ENCODE results near the gene CD5L. TPM values are rescaled to one million over a fixed set of nuclear protein-coding genes. Genes with fewer than 3 reads are reported as not detected.

CD5L gene
- total and polyA plus RNA-seq, 2 of the 13 experiments (the other 11 are each of a cell fraction or from before 2014, with no cell fraction given) = not detected

DNA sequence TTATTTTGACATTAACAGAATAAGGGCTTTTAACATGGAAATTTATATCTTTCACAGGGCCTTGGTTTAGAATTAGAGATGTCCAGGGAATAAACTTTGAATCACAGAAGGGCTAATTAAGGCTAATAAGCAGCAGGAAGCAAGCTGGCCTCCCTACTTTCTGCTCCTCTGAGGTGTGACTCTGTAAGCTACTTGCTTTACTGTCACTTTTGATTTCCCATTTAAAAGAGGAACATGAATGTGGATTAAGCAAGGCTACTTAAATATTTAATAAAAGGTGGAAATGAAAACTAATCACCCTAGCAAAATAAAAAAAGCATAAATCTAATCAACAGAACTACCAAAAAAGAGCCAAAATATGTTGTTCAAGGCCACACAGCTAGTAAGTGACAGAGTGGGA lies 28.9 kb upstream of the CD5L start:
- Histone ChIP-seq H2AFZ (ENCODE audit: low read length) (no peak overlapping the region), H4K20me1 (ENCODE audit: insufficient read depth, low read length) (no peaks in the 10 kb centered on the region), H3K27ac (ENCODE audit: extremely low read length, insufficient read depth, low read length) (no peak overlapping the region), H3K9ac (ENCODE audit: insufficient read depth, low read depth, low read length) (no peak overlapping the region), H3K27me3 (ENCODE audit: control insufficient read depth in 1 of 2, insufficient read depth in 2 of 2, low read length in 2 of 2) (no peaks in the 10 kb centered on the region; a peak in 1 of 5 replicates), H3K4me1 (ENCODE audit: insufficient read depth, low read length) (no peaks in the 10 kb centered on the region), H3K4me3 (replicated peaks in 1 of 3; ENCODE audit: insufficient read depth in 1 of 3, low read depth in 2 of 3, low read length in 3 of 3) (no peak overlapping the region), H3K4me2 (ENCODE audit: low read depth, low read length) (no peak overlapping the region), H3K9me3 (ENCODE audit: low read length) (no peaks in the 10 kb centered on the region), H3K79me2 (ENCODE audit: insufficient read depth, low read length) (no peaks in the 10 kb centered on the region), H3K36me3 (replicated peaks in 1 of 2; ENCODE audit: control insufficient read depth in 1 of 2, insufficient read depth in 2 of 2, low read length in 2 of 2) (no peaks in the 10 kb centered on the region)
- CTCF ChIA-PET (ENCODE audit: low intra/inter-chr PET ratio, low total read pairs) = no interaction called here
- ATAC-seq (no peak), FAIRE-seq (no peak), DNase-seq (ENCODE audit: low spot score) (no peak)
- BruUV-seq (replicated peaks) = no TSS peak
- POLR2A ChIA-PET = no interaction called here
- intact Hi-C loops (cut with micrococcal nuclease; ENCODE audit: unreplicated experiment) (no loop called here), in situ Hi-C loops (cut with HindIII; ENCODE audit: extremely low pct_ligation_motif_present, low pct_unique_long_range_greater_than_20kb) (loop anchor here (10.0 kb wide), 2 partner anchors 74 to 254 kb away; a partner anchor contains a TSS)
- TF ChIP-seq ZNF879 (CRISPR knock-in tag; IDR thresholded peaks at IDR 0.05) (no peak), SP4 (CRISPR knock-in tag; IDR thresholded peaks at IDR 0.05) (no peak), ZNF138 (CRISPR knock-in tag; IDR thresholded peaks at IDR 0.05; ENCODE audit: low read depth) (no peak), CHD2 (IDR thresholded peaks at IDR 0.05; ENCODE audit: low read depth, low read length) (no peak), MYC (CRISPR knock-in tag; IDR thresholded peaks at IDR 0.05; ENCODE audit: borderline replicate concordance) (no peak), STAT5B (CRISPR knock-in tag; IDR thresholded peaks at IDR 0.05) (no peak), MEIS2 (CRISPR knock-in tag; IDR thresholded peaks at IDR 0.05) (no peak), KDM4B (CRISPR knock-in tag; IDR thresholded peaks at IDR 0.05) (no peak), SMC3 (IDR thresholded peaks at IDR 0.05; ENCODE audit: low read length) (no peak), ZNF274 (CRISPR knock-in tag; IDR thresholded peaks at IDR 0.05) (no peak), RNF219 (CRISPR knock-in tag; IDR thresholded peaks at IDR 0.05) (no peak), FOSL2 (CRISPR knock-in tag; IDR thresholded peaks at IDR 0.05) (no peak)
- TF ChIP-seq, protein P1, sequence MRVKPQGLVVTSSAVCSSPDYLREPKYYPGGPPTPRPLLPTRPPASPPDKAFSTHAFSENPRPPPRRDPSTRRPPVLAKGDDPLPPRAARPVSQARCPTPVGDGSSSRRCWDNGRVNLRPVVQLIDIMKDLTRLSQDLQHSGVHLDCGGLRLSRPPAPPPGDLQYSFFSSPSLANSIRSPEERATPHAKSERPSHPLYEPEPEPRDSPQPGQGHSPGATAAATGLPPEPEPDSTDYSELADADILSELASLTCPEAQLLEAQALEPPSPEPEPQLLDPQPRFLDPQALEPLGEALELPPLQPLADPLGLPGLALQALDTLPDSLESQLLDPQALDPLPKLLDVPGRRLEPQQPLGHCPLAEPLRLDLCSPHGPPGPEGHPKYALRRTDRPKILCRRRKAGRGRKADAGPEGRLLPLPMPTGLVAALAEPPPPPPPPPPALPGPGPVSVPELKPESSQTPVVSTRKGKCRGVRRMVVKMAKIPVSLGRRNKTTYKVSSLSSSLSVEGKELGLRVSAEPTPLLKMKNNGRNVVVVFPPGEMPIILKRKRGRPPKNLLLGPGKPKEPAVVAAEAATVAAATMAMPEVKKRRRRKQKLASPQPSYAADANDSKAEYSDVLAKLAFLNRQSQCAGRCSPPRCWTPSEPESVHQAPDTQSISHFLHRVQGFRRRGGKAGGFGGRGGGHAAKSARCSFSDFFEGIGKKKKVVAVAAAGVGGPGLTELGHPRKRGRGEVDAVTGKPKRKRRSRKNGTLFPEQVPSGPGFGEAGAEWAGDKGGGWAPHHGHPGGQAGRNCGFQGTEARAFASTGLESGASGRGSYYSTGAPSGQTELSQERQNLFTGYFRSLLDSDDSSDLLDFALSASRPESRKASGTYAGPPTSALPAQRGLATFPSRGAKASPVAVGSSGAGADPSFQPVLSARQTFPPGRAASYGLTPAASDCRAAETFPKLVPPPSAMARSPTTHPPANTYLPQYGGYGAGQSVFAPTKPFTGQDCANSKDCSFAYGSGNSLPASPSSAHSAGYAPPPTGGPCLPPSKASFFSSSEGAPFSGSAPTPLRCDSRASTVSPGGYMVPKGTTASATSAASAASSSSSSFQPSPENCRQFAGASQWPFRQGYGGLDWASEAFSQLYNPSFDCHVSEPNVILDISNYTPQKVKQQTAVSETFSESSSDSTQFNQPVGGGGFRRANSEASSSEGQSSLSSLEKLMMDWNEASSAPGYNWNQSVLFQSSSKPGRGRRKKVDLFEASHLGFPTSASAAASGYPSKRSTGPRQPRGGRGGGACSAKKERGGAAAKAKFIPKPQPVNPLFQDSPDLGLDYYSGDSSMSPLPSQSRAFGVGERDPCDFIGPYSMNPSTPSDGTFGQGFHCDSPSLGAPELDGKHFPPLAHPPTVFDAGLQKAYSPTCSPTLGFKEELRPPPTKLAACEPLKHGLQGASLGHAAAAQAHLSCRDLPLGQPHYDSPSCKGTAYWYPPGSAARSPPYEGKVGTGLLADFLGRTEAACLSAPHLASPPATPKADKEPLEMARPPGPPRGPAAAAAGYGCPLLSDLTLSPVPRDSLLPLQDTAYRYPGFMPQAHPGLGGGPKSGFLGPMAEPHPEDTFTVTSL (CRISPR knock-in tag; IDR thresholded peaks at IDR 0.05; ENCODE audit: borderline replicate concordance) = no peak
- TF ChIP-seq, protein P2, sequence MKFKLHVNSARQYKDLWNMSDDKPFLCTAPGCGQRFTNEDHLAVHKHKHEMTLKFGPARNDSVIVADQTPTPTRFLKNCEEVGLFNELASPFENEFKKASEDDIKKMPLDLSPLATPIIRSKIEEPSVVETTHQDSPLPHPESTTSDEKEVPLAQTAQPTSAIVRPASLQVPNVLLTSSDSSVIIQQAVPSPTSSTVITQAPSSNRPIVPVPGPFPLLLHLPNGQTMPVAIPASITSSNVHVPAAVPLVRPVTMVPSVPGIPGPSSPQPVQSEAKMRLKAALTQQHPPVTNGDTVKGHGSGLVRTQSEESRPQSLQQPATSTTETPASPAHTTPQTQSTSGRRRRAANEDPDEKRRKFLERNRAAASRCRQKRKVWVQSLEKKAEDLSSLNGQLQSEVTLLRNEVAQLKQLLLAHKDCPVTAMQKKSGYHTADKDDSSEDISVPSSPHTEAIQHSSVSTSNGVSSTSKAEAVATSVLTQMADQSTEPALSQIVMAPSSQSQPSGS (CRISPR knock-in tag; IDR thresholded peaks at IDR 0.05) = no peak

Data from HepG2 (cell line).